NCI-H146 treated with DMSO at 0.1 percent for 48 hours (cell line): ENCODE measurements around the gene CERS6.

Source experiments
- DNase-seq: peaks from one replicate; lab custom pipeline; 2025; ENCODE audit not compliant: unreplicated experiment; lab: John Stamatoyannopoulos, UW

Gene CERS6

GRCh38 chr2:168441214-168441872 is 14.7 kb upstream of the CERS6 start:
- no peak for DNase-seq

- DNase-seq = no peak
Measured at GRCh38 chr2:168443818-168444217, 12.3 kb upstream of the CERS6 start.

- no peak for DNase-seq
Measured at GRCh38 chr2:168445960-168446359, 10.1 kb upstream of the CERS6 start.

GRCh38 chr2:168448980-168449379 is 7.1 kb upstream of the CERS6 start:
- DNase-seq = no peak

GRCh38 chr2:168449419-168449818 is 6.7 kb upstream of the CERS6 start:
- no peak for DNase-seq

GRCh38 chr2:168450171-168450570 is 5.9 kb upstream of the CERS6 start:
- no peak for DNase-seq

- DNase-seq = no peak
Measured at GRCh38 chr2:168450732-168451131, 5.3 kb upstream of the CERS6 start.

- no peak for DNase-seq
Measured at GRCh38 chr2:168452781-168453180, 3.3 kb upstream of the CERS6 start.

GRCh38 chr2:168453404-168453803 is 2.7 kb upstream of the CERS6 start:
- no peak for DNase-seq

- DNase-seq = no peak
Measured at GRCh38 chr2:168454737-168455644, 1.1 kb upstream of the CERS6 start.

- DNase-seq = peak; percentile 6
Measured at GRCh38 chr2:168456521-168457189, 583 bp downstream of the CERS6 start.

- DNase-seq = no peak
Measured at GRCh38 chr2:168457190-168457895, 1.3 kb downstream of the CERS6 start.

- no peak for DNase-seq
Measured at GRCh38 chr2:168458139-168458538, 2.1 kb downstream of the CERS6 start.

GRCh38 chr2:168459256-168459655 is 3.2 kb downstream of the CERS6 start:
- no peak for DNase-seq

- no peak for DNase-seq
Measured at GRCh38 chr2:168460571-168460970, 4.5 kb downstream of the CERS6 start.

GRCh38 chr2:168461178-168461941 is 5.3 kb downstream of the CERS6 start:
- no peak for DNase-seq

GRCh38 chr2:168461942-168462331 is 5.9 kb downstream of the CERS6 start:
- no peak for DNase-seq

GRCh38 chr2:168462543-168463045 is 6.5 kb downstream of the CERS6 start:
- DNase-seq = no peak

- no peak for DNase-seq
Measured at GRCh38 chr2:168465594-168465993, 9.5 kb downstream of the CERS6 start.

- no peak for DNase-seq
Measured at GRCh38 chr2:168466190-168466737, 10.2 kb downstream of the CERS6 start.
